WTC11 (cell line): Measurements from ENCODE around the gene RBMS2. TPM values are rescaled to one million over a fixed set of nuclear protein-coding genes. Genes with fewer than 3 reads are reported as not detected.
A peak's percentile ranks its signal among the peaks of the same experiment; 100 is the strongest.

ENCODE experiments used
- ATAC-seq: fragments of 200-7000 bp; cut with Tn5 transposase; 2 replicates; pipeline ENCODE4 v1.10.0; 2021; ENCODE audit warnings: mild to moderate bottlenecking, moderate library complexity
- CTCF ChIA-PET: fragments of 300-600 bp; sonication (Branson Sonifier 250); formaldehyde crosslinking; loops from one replicate; lab custom pipeline; 2021; ENCODE audit warnings: antibody characterized with exemption; lab: Charles Lee
- POLR2A ChIA-PET: fragments of 350-600 bp; sonication (Branson Sonifier 250); formaldehyde crosslinking; loops from one replicate; lab custom pipeline; 2021; ENCODE audit warnings: antibody characterized with exemption; lab: Charles Lee
- DNase-seq: peaks from one replicate; pipeline ENCODE4 v3.0.0; 2021; ENCODE audit warnings: low spot score
- H3K27ac Mint-ChIP-seq: 2 replicates; pipeline ENCODE4 v1.8.0; 2021; ENCODE audit warnings: mixed read lengths
- H3K27me3 Mint-ChIP-seq: 2 replicates; pipeline ENCODE4 v1.8.0; 2021; ENCODE audit warnings: low read depth, mild to moderate bottlenecking, moderate library complexity, mixed read lengths
- H3K36me3 Mint-ChIP-seq: 2 replicates; pipeline ENCODE4 v1.8.0; 2021; ENCODE audit warnings: mixed read lengths
- H3K4me1 Mint-ChIP-seq: 2 replicates; pipeline ENCODE4 v1.8.0; 2022; ENCODE audit warnings: mixed read lengths
- H3K4me3 Mint-ChIP-seq: 2 replicates; pipeline ENCODE4 v1.8.0; 2021; ENCODE audit warnings: mild to moderate bottlenecking, moderate library complexity, mixed read lengths
- H3K9me3 Mint-ChIP-seq: 2 replicates; pipeline ENCODE4 v1.8.0; 2021; ENCODE audit warnings: mixed read lengths
- AR ChIP-seq: fragments of 250-450 bp; sonication (Bioruptor Pico); IDR thresholded peaks from 2 replicates; pipeline ENCODE4 v1.9.0; 2021; ENCODE audit warnings: mild to moderate bottlenecking
- ATF2 ChIP-seq: sonication (generic); formaldehyde crosslinking; IDR thresholded peaks from 2 replicates; pipeline ENCODE4 v1.8.1; 2022; ENCODE audit warnings: low read depth, missing genetic modification reagents, borderline replicate concordance
- CDX4 ChIP-seq: fragments of 250-450 bp; sonication (Bioruptor Pico); IDR thresholded peaks from 2 replicates; pipeline ENCODE4 v1.9.0; 2021; ENCODE audit warnings: moderate library complexity, mild to moderate bottlenecking, inconsistent platforms, borderline replicate concordance
- CREM ChIP-seq: sonication (generic); formaldehyde crosslinking; IDR thresholded peaks from 2 replicates; pipeline ENCODE4 v1.8.1; 2022; ENCODE audit warnings: mild to moderate bottlenecking, missing genetic modification reagents, moderate library complexity
- CTCF ChIP-seq: fragments of 200-600 bp; IDR thresholded peaks from 2 replicates; pipeline ENCODE4 v1.8.0; 2022; ENCODE audit warnings: antibody characterized with exemption
- E2F5 ChIP-seq: sonication (generic); formaldehyde crosslinking; IDR thresholded peaks from 2 replicates; pipeline ENCODE4 v1.8.1; 2022; ENCODE audit warnings: mild to moderate bottlenecking, moderate library complexity, missing genetic modification reagents
- ETV6 ChIP-seq: sonication (generic); formaldehyde crosslinking; IDR thresholded peaks from 2 replicates; pipeline ENCODE4 v1.8.1; 2022; ENCODE audit warnings: mild to moderate bottlenecking, missing genetic modification reagents
- FOXJ3 ChIP-seq: sonication (generic); formaldehyde crosslinking; IDR thresholded peaks from 2 replicates; pipeline ENCODE4 v1.9.0; 2021; ENCODE audit warnings: missing genetic modification reagents, mild to moderate bottlenecking, borderline replicate concordance
- GABPB1 ChIP-seq: sonication (generic); formaldehyde crosslinking; IDR thresholded peaks from 2 replicates; pipeline ENCODE4 v1.8.1; 2023; ENCODE audit warnings: mild to moderate bottlenecking, missing genetic modification reagents
- KAT7 ChIP-seq: sonication (generic); formaldehyde crosslinking; IDR thresholded peaks from 2 replicates; pipeline ENCODE4 v1.8.1; 2023; ENCODE audit warnings: missing genetic modification reagents, mild to moderate bottlenecking, borderline replicate concordance
- MXD4 ChIP-seq: fragments of 250-450 bp; sonication (Bioruptor Pico); IDR thresholded peaks from 2 replicates; pipeline ENCODE4 v1.8.0; 2021; ENCODE audit warnings: mild to moderate bottlenecking, moderate library complexity, borderline replicate concordance
- MYBL2 ChIP-seq: sonication (generic); formaldehyde crosslinking; IDR thresholded peaks from 2 replicates; pipeline ENCODE4 v1.8.1; 2023; ENCODE audit warnings: mild to moderate bottlenecking, moderate library complexity, missing genetic modification reagents
- NFYB ChIP-seq: sonication (generic); formaldehyde crosslinking; conservative IDR thresholded peaks from 2 replicates; pipeline ENCODE4 v1.8.0; 2022; ENCODE audit warnings: low read depth, missing genetic modification reagents
- NR3C1 ChIP-seq: sonication (generic); formaldehyde crosslinking; conservative IDR thresholded peaks from 2 replicates; pipeline ENCODE4 v1.8.1; 2023; ENCODE audit warnings: low read depth, mild to moderate bottlenecking, missing genetic modification reagents
- OVOL2 ChIP-seq: fragments of 250-450 bp; sonication (Bioruptor Pico); IDR thresholded peaks from 2 replicates; pipeline ENCODE4 v1.9.0; 2021; ENCODE audit warnings: mild to moderate bottlenecking, borderline replicate concordance
- RORB ChIP-seq: fragments of 250-450 bp; sonication (Bioruptor Pico); IDR thresholded peaks from 2 replicates; pipeline ENCODE4 v1.9.0; 2021; ENCODE audit warnings: mild to moderate bottlenecking
- SMAD3 ChIP-seq: sonication (generic); formaldehyde crosslinking; IDR thresholded peaks from 2 replicates; pipeline ENCODE4 v1.8.0; 2022; ENCODE audit warnings: missing genetic modification reagents, mild to moderate bottlenecking, borderline replicate concordance
- TP53 ChIP-seq: sonication (generic); formaldehyde crosslinking; IDR thresholded peaks from 2 replicates; pipeline ENCODE4 v1.8.1; 2023; ENCODE audit warnings: mild to moderate bottlenecking, missing genetic modification reagents
- USF1 ChIP-seq: sonication (generic); formaldehyde crosslinking; IDR thresholded peaks from 2 replicates; pipeline ENCODE4 v1.8.0; 2022; ENCODE audit warnings: mild to moderate bottlenecking, missing genetic modification reagents
- ZBTB43 ChIP-seq: sonication (generic); formaldehyde crosslinking; IDR thresholded peaks from 2 replicates; pipeline ENCODE4 v1.8.1; 2023; ENCODE audit warnings: mild to moderate bottlenecking, missing genetic modification reagents
- ZNF121 ChIP-seq: sonication (generic); formaldehyde crosslinking; IDR thresholded peaks from 2 replicates; pipeline ENCODE4 v1.8.0; 2023; ENCODE audit warnings: missing genetic modification reagents
- total RNA-seq: library from RNA; stranded (reverse); gene quantifications from 3 replicates; pipeline ENCODE4 v1.2.3, GENCODE V29; 2021

Gene RBMS2
- total RNA-seq, 1 experiment from 2014 or later, result 16.7 TPM

- TF ChIP-seq ZBTB43 (CRISPR knock-in tag), result no peak
- TF ChIP-seq FOXJ3, result no peak
Observed at GRCh38 chr12:56589783-56590182, 68.2 kb downstream of the RBMS2 start (continued).

GRCh38 chr12:56590237-56590830 lies 68.7 kb downstream of the RBMS2 start:
- DNase-seq (peak; percentile 35), ATAC-seq (peak; percentile 74)
- CTCF ChIA-PET, result interaction anchor here (0.6 to 8.5 kb wide), 17 partner anchors 9 to 126 kb away, joined by 3 to 83 read pairs (median 5); partner anchors contain the start of gene RBMS2
- H3K4me3 Mint-ChIP-seq, result no peak overlapping the region
- POLR2A ChIA-PET, result no interaction called here
- TF ChIP-seq USF1 (no peak), GABPB1 (CRISPR knock-in tag) (no peak), MYBL2 (CRISPR knock-in tag) (no peak), ETV6 (no peak), NFYB (CRISPR knock-in tag) (no peak), CTCF (0 out of 2 replicates have a peak, but pooled peaks have one; percentile 17), SMAD3 (CRISPR knock-in tag) (no peak), RORB (CRISPR knock-in tag) (no peak)
- H3K27ac Mint-ChIP-seq, result 0 out of 2 replicates have a peak overlapping the region, but pooled peaks have one; percentile 58
- no peaks in the 10 kb centered on the region for H3K9me3 Mint-ChIP-seq
- H3K36me3 Mint-ChIP-seq, result peaks cover 8% of the 10 kb centered on the region; the same call in 1 of the 2 replicates
- peaks cover 48% of the 10 kb centered on the region for H3K4me1 Mint-ChIP-seq
- H3K27me3 Mint-ChIP-seq, result no peaks in the 10 kb centered on the region

- POLR2A ChIA-PET, result interaction anchor here (0.6 kb wide), 1 partner anchor 100 kb away, joined by 3 read pairs; no protein-coding TSS in a partner anchor
- no peak for DNase-seq
- no peak for TF ChIP-seq ZNF121 (CRISPR knock-in tag)
- TF ChIP-seq ATF2 (CRISPR knock-in tag), result no peak
- TF ChIP-seq SMAD3 (CRISPR knock-in tag), result no peak
- no peak for TF ChIP-seq OVOL2 (CRISPR knock-in tag)
- TF ChIP-seq TP53 (CRISPR knock-in tag), result no peak
- TF ChIP-seq E2F5 (CRISPR knock-in tag), result no peak
- no peak for TF ChIP-seq MXD4
- TF ChIP-seq FOXJ3, result no peak
- no peak for TF ChIP-seq KAT7 (CRISPR knock-in tag)
- no peak for TF ChIP-seq AR
- no peak for TF ChIP-seq NR3C1 (CRISPR knock-in tag)
- TF ChIP-seq MYBL2 (CRISPR knock-in tag), result no peak
- TF ChIP-seq CDX4 (CRISPR knock-in tag), result no peak
- TF ChIP-seq CREM (CRISPR knock-in tag), result no peak
Observed at GRCh38 chr12:56591126-56591525, 69.5 kb downstream of the RBMS2 start.

More at GRCh38 chr12:56591126-56591525, 69.5 kb downstream of the RBMS2 start:
- CTCF ChIA-PET, result interaction anchor here (0.6 to 8.5 kb wide), 19 partner anchors 10 to 127 kb away, joined by 3 to 83 read pairs (median 4); no protein-coding TSS in a partner anchor
- Mint-ChIP-seq H3K36me3 (peaks cover 8% of the 10 kb centered on the region; the same call in 1 of the 2 replicates), H3K9me3 (no peaks in the 10 kb centered on the region), H3K27me3 (no peaks in the 10 kb centered on the region), H3K27ac (0 out of 2 replicates have a peak overlapping the region, but pooled peaks have one; percentile 16), H3K4me1 (peaks cover 48% of the 10 kb centered on the region), H3K4me3 (no peak overlapping the region)
- ATAC-seq, result peak; percentile 23
